ENCODE data around the gene RUNX3. TPM values are rescaled to one million over a fixed set of nuclear protein-coding genes. Genes with fewer than 3 reads are reported as not detected.

The RUNX3 gene
- total RNA-seq, 2 donors from 2014 or later: 116 to 145 TPM

DNA sequence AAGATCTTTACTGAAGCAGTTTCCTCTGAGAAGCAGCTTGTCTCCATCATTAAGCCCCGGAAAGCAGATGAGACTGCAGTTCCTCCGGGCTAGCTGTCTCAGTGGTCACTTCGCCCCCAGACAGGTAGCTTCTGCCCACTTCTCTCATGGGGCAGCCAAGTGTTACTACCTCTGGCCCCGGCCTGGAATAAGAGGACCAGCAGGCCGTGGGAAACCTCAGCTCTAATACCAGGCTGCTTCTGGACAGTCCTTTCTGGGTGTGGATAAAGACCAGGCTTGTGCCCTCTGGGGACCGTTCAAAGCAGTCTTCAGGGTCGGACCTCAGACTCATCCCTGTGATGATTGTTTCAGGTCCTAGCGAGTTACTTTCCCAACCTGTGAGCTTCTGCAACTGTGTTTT, 54.8 kb downstream of the RUNX3 start:
- H3K9me3 Mint-ChIP-seq: no peaks in the 10 kb centered on the region
- no peak for ATAC-seq (replicated peaks)
- no peaks in the 10 kb centered on the region for H3K27me3 Mint-ChIP-seq
- H3K36me3 Mint-ChIP-seq (ENCODE audit: low read depth): no peaks in the 10 kb centered on the region
- H3K4me1 Mint-ChIP-seq: no peaks in the 10 kb centered on the region
- H3K27ac Mint-ChIP-seq: no peak overlapping the region
- H3K4me3 Mint-ChIP-seq: no peak overlapping the region

DNA sequence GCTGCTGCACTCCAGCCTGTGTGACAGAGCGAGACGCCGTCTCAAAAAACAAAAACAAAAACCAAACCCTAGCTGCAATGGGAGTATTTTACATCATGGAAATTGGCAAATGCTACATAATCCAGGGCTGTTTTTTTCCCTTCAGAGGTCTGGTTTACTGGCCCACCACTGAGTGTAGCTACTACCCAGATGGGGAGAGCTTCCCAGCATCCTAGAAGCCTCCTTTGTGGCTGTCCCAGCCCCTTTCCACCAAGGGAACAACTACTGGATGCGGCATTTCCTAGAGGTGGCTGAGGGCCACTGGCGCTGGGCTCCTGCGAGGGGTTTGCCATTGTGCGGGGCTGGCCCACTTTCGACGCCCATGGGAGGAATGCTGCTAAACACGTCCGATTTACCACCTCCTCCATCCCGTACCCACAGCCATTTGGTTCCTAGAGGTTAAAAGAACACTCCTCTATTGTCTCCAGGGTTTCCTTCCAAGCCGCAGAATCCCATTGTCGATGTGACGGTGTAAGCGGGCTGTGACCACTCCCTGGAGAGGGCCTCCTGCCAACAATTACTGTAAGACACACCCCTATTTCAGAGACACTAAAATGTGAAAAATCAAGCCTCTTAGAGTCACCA, 55.4 kb downstream of the RUNX3 start:
- Mint-ChIP-seq H3K4me1 (no peaks in the 10 kb centered on the region), H3K27me3 (no peaks in the 10 kb centered on the region), H3K27ac (no peak overlapping the region), H3K4me3 (no peak overlapping the region), H3K36me3 (ENCODE audit: low read depth) (no peaks in the 10 kb centered on the region), H3K9me3 (no peaks in the 10 kb centered on the region)
- no peak for ATAC-seq (replicated peaks)

DNA sequence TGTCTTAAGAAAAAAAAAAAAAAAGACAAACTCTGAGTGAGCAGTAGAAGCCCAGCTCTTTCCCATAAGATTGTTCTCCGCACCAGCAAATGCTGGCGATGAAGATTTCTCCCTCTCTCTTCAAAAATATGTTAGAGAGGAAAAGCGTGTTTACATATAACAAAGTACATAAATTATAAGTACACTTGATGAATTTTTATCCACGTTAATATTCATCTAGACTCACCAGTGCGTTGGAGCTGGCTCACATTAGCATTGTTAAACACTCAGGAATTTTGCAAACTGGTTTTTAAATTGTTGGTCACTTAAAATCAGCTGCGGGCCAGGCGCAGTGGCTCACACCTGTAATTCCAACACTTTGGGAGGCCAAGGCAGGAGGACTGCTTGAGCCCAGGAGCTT, 56.0 kb downstream of the RUNX3 start:
- H3K4me1 Mint-ChIP-seq: no peaks in the 10 kb centered on the region
- H3K36me3 Mint-ChIP-seq (ENCODE audit: low read depth): no peaks in the 10 kb centered on the region

DNA sequence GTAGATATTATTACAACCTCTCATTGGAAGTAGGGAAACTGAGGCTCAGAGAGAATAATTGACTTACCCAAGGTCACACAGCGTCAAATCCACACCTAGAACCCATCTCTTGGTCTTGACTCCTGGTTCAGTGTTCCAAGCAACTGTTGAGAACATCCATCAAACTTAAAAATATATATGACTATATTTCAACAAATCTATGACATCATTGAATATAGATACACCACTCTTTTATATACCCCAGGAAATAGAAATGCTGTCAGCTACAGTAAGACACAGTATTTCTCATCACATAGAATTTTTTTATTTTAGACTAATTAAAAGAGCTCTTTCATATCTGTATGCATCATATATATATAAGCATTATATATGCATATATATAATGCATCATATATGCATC, 56.9 kb downstream of the RUNX3 start:
- no peak for ATAC-seq (replicated peaks)
- Mint-ChIP-seq H3K27ac (no peak overlapping the region), H3K4me3 (no peak overlapping the region), H3K9me3 (no peaks in the 10 kb centered on the region), H3K36me3 (ENCODE audit: low read depth) (no peaks in the 10 kb centered on the region), H3K4me1 (no peaks in the 10 kb centered on the region), H3K27me3 (no peaks in the 10 kb centered on the region)

More for the DNA sequence above, 56.0 kb downstream of the RUNX3 start:
- no peak for ATAC-seq (replicated peaks)
- Mint-ChIP-seq H3K9me3 (no peaks in the 10 kb centered on the region), H3K27me3 (no peaks in the 10 kb centered on the region), H3K4me3 (no peak overlapping the region), H3K27ac (no peak overlapping the region)

DNA sequence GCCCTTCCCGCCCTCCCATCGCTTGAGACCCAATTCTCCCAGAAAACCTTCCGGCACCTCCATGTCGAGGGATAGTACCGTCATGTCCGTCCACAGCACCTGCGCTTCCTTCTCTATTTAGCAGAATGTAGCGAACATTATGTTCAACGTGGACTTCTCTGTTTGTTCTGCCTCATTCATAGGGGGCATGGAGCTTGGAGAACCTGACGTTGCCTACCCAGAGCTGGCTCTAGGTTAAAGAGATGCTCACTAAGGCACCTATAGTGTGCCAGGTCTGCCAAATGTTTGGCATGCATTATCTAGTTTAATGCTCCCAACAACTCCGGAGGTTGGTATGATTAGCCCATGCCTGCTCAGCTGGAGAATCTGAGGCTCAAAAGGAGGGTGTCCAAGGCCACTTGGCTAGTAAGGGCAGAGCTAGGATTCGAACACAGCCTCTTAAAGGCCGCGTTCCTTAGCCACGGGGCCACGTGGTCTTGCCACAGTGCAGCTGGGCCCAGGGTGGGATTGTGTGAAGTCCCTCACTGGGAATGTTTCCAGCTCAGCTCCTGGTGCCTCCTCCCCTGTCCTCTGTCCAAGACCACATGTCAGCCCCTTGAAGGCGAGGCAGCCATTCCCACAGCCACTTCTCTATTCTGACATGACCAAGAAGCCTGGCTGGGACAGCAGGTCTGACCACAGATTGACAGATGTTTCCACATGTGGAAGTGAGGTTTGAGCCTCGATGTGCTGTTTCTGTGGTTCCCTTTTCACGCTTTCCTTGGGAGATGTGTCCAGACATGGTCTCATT, 57.8 kb downstream of the RUNX3 start:
- ATAC-seq (replicated peaks): no peak
- Mint-ChIP-seq H3K27ac (no peak overlapping the region), H3K9me3 (no peaks in the 10 kb centered on the region), H3K36me3 (ENCODE audit: low read depth) (no peaks in the 10 kb centered on the region), H3K4me1 (no peaks in the 10 kb centered on the region), H3K27me3 (peaks cover 3% of the 10 kb centered on the region), H3K4me3 (no peak overlapping the region)

DNA sequence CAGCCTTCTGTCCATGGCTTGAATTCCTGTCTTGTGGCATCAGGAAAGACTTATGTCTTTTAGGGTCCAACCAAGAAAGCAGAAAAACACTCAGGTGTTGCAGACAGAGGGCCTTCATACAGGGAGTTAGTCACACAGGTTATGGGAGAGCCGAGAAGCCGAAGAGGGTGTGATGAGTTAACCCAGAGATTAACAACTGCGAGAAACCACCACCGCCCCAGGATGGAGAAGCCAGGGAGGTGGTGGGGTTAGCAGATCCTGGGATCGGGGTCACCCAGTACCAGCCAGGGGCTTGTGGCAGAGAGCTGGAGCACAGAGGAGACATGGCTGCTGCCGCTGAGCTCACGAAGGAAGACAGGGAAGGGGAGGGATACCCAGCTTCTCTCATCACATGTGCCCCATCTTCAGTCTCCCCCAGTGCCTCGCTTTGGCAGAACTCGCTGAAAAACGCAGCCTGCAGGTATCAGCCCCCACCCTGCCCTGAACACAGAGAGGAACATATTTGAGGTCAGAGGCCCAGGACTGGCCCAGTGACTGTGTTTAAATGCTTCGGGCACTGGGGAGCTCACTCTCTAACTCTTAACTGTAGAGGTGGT, 58.7 kb downstream of the RUNX3 start:
- peaks cover 3% of the 10 kb centered on the region for H3K27me3 Mint-ChIP-seq
- H3K4me3 Mint-ChIP-seq: no peak overlapping the region

DNA sequence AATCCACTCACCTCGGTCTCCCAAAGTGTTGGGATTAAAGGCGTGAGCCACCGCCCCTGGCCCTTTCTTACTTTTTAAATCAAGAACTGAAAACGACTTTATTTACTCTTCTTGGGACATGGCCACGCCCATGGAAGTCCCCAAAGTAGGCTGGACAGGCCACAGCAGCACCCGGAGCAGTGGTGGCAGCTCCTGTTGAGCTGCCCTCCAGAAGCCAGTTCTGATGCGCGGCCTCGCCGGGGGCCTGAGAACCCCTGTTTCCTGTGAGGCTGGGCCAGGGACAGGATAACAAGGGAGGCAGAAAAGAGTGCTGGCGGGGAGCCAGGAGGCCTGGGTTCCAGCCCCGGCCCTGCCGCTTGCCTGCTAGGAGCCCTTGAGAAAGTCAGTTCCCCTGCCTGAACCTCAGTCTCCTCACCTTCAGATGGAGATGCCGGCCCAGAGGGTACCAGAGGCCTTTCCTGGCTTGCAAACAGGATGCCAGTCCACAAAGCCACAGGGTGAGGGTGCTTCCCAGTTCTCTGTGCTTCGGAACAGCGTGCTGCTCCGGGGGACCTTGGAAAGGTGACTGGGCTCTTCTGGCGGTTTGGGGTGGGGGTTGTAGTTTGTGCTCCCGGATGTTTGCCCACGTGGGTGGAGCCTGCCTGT, 59.4 kb downstream of the RUNX3 start:
- Mint-ChIP-seq H3K27me3 (peaks cover 3% of the 10 kb centered on the region), H3K27ac (no peak overlapping the region), H3K4me3 (no peak overlapping the region), H3K9me3 (no peaks in the 10 kb centered on the region), H3K36me3 (ENCODE audit: low read depth) (no peaks in the 10 kb centered on the region), H3K4me1 (no peaks in the 10 kb centered on the region)
- no peak for ATAC-seq (replicated peaks)

More for the DNA sequence above, 58.7 kb downstream of the RUNX3 start:
- Mint-ChIP-seq H3K4me1 (no peaks in the 10 kb centered on the region), H3K27ac (no peak overlapping the region), H3K9me3 (no peaks in the 10 kb centered on the region), H3K36me3 (ENCODE audit: low read depth) (no peaks in the 10 kb centered on the region)
- ATAC-seq (replicated peaks): no peak

DNA sequence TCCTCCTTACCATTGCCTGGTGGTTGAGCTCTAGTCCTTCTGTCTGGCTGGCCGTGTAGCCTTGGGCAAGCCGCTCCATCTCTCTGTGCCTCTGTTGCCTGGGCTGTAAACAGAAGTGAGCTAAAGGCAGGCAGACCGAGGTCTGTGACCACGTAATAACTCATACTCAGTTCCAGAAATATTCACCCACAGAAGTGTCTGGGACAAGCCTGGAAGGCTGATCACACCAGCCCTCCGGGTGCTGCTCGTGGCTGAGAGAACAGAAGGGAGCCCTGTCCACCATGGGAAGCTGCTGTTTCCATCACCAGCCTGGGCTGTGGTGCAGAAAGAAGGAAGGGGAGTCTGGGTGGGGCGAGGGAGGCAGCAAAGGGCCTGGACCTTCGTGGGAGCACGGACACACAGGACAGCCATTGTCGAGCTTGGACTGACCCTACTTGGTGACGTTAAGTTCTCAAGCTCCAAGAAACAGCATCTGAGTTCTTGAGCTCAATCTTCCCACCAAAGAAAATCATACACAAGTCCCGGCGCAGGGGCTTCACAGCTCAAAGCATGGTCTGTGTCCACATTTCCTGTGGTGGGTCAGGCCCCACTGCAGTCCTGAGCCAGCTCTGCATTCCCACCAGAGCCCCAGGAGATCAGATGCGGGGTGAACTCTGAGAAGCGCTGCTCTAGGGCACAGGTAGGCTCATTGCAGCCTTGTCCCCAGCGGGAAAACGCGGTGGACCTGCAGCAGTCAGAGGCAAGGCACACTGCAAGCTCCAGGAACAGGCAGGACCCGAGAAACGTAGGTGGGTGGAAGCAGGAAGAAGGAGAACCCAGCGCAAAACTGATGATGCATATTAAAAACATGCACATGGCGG, 61.8 kb downstream of the RUNX3 start:
- Mint-ChIP-seq H3K9me3 (no peaks in the 10 kb centered on the region), H3K27ac (no peak overlapping the region), H3K4me3 (no peak overlapping the region), H3K4me1 (no peaks in the 10 kb centered on the region), H3K27me3 (peaks cover 3% of the 10 kb centered on the region), H3K36me3 (ENCODE audit: low read depth) (no peaks in the 10 kb centered on the region)
- ATAC-seq (replicated peaks): no peak

DNA sequence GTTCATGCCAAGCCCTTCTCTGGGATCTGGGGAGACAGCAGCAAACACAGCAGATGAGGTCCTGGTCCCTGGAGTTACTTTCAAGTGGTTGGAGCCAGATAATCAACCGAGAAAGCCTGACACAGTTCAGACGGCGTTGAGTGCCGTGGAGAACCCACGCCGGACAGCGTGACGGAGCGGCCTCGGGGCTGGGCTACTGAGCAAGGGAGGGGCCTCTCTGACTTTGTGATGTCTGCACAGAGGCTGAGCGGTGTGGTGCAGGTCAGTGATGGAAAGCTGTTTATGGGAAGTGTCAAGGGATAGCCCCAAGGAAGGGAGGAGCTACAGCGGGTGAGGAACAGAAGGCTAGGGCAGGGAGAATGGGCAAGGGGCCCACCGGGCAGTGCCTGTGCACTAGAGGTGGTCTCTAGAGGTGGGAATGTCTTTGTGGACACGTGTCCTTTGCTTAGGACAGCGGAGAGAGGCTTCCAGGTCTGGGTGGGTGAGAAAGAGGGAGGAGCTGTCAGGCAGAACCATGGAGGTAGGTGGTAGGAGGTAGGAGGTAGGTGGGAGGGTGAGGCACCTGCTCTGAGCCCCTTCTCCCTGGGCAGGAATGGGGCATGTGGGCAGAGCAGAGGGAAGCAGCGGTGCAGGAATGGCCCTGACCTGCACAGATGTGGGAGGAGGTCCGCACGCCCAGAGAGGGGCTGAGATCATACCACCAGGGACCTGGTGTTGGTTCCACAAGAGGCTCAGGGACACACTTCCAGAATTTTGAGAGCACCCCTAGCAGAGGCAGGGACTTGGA, 62.8 kb downstream of the RUNX3 start:
- no peaks in the 10 kb centered on the region for H3K4me1 Mint-ChIP-seq
- peaks cover 3% of the 10 kb centered on the region for H3K27me3 Mint-ChIP-seq
- no peak overlapping the region for H3K27ac Mint-ChIP-seq
- no peaks in the 10 kb centered on the region for H3K9me3 Mint-ChIP-seq
- no peak overlapping the region for H3K4me3 Mint-ChIP-seq
- H3K36me3 Mint-ChIP-seq (ENCODE audit: low read depth): no peaks in the 10 kb centered on the region
- ATAC-seq (replicated peaks): no peak

DNA sequence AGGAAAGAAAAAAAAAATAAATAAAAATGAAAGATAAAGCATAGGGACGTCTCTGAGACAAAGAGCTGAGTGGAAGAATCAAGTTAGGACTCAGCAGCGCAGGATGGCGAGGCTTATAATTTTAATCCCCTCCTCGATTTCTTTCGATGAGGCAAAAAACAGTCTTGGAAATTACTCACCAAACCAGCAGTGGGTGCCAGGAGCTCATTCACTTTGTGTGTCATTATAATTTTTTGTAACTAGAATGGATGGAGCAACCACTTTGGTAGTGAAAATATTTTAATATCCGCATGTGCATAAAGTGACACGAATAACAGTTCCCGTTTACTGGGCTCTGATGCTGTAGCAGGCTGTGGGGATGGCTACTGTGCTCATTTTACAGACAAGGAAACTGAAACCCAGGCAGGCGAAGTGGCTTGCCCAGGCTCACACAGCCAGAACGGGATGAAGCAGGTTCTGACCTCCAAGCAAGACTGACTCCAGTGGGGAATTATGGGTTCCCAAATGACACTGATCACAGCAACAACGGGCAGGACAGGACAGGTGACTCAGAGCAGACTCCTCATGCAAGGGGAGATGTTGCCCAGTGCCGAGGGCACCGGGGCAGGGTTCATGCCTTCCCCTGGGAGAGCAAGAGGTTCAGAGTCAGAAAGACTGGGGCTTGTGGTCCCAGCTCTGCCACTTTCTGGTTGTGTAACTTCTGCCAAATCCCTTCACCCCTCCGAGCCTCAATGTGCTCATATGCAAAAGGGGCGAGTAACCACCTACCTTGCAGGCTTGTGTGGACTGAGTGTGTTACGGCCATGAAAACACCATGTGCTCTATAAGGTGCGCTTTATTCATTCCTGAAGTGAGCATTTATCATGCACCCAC, 63.6 kb downstream of the RUNX3 start:
- ATAC-seq (replicated peaks): no peak
- Mint-ChIP-seq H3K4me3 (no peak overlapping the region), H3K4me1 (no peaks in the 10 kb centered on the region), H3K36me3 (ENCODE audit: low read depth) (no peaks in the 10 kb centered on the region), H3K27ac (no peak overlapping the region), H3K9me3 (no peaks in the 10 kb centered on the region), H3K27me3 (peaks cover 3% of the 10 kb centered on the region)

DNA sequence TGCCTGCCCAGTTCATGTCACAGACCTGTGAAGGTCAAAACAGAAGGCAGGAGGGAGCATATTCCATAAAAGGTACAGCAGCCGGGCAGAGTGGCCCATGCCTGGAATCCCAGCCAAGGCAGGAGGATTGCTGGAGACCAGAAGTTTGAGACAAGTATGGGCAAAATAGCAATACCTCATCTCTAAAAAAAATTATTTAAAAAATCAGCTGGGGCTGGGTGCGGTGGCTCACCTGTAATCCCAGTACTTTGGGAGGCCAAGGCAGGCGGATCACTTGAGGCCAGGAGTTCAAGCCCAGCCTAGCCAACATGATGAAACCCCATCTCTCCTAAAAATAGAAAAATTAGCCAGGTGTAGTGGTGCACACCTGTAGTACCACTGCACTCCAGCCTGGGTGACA, 64.5 kb downstream of the RUNX3 start:
- H3K27ac Mint-ChIP-seq: no peak overlapping the region
- no peak for ATAC-seq (replicated peaks)
- no peaks in the 10 kb centered on the region for H3K36me3 Mint-ChIP-seq (ENCODE audit: low read depth)
- H3K27me3 Mint-ChIP-seq: peaks cover 3% of the 10 kb centered on the region
- H3K4me3 Mint-ChIP-seq: no peak overlapping the region
- no peaks in the 10 kb centered on the region for H3K9me3 Mint-ChIP-seq
- no peaks in the 10 kb centered on the region for H3K4me1 Mint-ChIP-seq

DNA sequence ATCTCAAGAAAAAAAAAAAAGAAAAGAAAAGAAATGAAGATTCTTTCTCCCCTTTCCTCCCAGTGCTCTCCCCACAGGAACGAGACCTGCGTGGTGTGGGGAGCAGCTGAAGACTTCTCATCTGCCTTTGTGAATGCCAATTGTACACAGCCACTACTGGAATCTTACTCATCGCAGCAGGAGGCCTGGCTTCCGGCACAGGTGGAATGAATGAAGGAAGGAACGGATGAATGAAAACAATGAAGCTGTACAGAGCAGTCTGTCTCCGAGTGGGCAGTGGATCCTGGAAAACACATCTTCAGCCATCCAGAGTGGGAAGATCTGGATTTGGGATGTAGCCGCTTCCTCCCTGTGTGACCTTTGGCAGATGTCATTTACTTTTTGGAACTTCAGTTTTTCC, 64.9 kb downstream of the RUNX3 start:
- Mint-ChIP-seq H3K27me3 (peaks cover 3% of the 10 kb centered on the region), H3K36me3 (ENCODE audit: low read depth) (no peaks in the 10 kb centered on the region), H3K4me3 (no peak overlapping the region), H3K9me3 (no peaks in the 10 kb centered on the region), H3K27ac (no peak overlapping the region), H3K4me1 (no peaks in the 10 kb centered on the region)
- no peak for ATAC-seq (replicated peaks)

DNA sequence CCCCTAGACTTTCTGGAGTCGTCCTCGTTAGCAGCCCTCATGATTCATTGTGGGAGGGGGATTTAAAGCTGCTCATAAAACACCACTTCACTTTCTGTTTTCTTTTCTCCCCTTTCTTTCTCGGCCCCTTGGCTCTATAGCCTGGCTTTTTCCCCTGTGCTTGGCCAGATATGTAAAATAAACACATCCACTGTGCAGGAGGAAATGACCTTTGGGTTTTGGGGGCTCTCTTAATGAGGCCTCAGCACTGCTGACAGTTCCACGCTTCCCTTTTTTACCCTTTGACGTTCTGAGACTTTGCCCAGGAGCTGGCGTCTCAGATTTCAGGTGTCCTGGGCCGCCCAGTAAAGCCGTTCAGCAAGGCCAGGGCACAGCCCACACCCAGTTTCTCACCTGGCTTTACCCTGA, 65.7 kb downstream of the RUNX3 start:
- ATAC-seq (replicated peaks): no peak
- Mint-ChIP-seq H3K36me3 (ENCODE audit: low read depth) (no peaks in the 10 kb centered on the region), H3K4me1 (no peaks in the 10 kb centered on the region), H3K4me3 (no peak overlapping the region), H3K9me3 (no peaks in the 10 kb centered on the region), H3K27me3 (peaks cover 3% of the 10 kb centered on the region), H3K27ac (no peak overlapping the region)
